GM12878 (cell line): ENCODE measurements around the gene FBLN7.

Experiments
- BHLHE40 ChIP-seq, 2 experiments: fragments of 450-650 bp in 1 of 2; IDR thresholded peaks; 2 replicates each; pipeline ENCODE4 v1.6.1; 2011 to 2017; ENCODE audit warnings: low read depth in 2 of 2, borderline replicate concordance in 1 of 2, improper control_type of control experiment in 1 of 2, low read length in 1 of 2, mild to moderate bottlenecking in 1 of 2
- CTCF ChIP-seq, 3 experiments: IDR thresholded peaks in 2 of 3; conservative IDR thresholded peaks in 1 of 3; 2 replicates each; pipeline ENCODE4 v1.5.1; 2011; ENCODE audit warnings: low read depth in 3 of 3, low read length in 3 of 3, mild to moderate bottlenecking in 3 of 3, control low read depth in 2 of 3, moderate library complexity in 2 of 3, inconsistent platforms in 1 of 3, mixed read lengths in 1 of 3; ENCODE audit not compliant: control insufficient read depth in 2 of 3, insufficient read depth in 1 of 3; ENCODE audit errors: extremely low read depth in 1 of 3
- PAX8 ChIP-seq: fragments of 450-650 bp; IDR thresholded peaks from 2 replicates; pipeline ENCODE4 v1.6.1; 2017; ENCODE audit warnings: mild to moderate bottlenecking, moderate library complexity

DNA sequence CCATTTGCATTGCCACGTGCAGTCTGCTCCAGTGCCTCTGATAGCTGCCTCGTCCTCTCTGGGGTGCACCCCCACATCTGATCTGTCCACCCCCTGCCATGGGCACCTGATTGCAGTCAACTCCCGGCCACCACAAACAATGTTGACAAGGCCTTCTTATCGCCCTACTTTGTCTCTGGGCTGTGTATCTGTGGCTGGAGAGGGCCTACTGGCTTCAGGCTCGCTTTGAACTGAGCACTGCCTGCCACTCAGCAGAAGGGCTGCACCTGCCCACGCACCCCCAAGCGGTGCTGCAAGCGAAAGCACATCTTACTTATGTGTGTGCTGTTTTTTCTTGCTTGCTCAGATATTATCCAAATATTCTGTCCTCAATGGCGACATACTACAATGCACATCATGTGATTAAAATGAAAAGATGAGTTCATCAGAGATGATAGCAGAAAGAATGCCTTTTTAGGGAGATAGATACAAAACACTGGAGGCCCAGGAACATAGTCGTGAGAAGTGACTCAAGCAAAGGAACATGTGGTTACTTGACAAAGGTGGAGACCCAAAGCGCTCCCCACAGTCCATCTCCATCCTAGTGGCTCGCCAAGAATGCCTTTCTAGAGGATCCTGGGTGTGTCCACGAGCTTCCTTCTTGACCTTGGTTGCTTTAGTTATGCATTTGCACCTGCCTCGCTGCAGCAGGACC, 28.8 kb downstream of the FBLN7 start:
- TF ChIP-seq BHLHE40 (IDR thresholded peaks at IDR 0.05; ENCODE audit: borderline replicate concordance in 1 of 2, low read depth in 2 of 2, low read length in 1 of 2): no peak
- TF ChIP-seq PAX8: no peak
- no peak for TF ChIP-seq CTCF (IDR thresholded peaks at IDR 0.05 in 2 of 3, conservative IDR thresholded peaks at IDR 0.05 in 1 of 3; ENCODE audit: control insufficient read depth in 2 of 3, extremely low read depth in 1 of 3, insufficient read depth in 1 of 3, low read depth in 3 of 3, low read length in 3 of 3)
